ENCODE results near the gene LZTS3.
"Not testable (repeated sequence)": the region's sequence is repeated elsewhere in the genome, so short reads cannot be mapped to it uniquely, and the experiment has no call there.

DNA sequence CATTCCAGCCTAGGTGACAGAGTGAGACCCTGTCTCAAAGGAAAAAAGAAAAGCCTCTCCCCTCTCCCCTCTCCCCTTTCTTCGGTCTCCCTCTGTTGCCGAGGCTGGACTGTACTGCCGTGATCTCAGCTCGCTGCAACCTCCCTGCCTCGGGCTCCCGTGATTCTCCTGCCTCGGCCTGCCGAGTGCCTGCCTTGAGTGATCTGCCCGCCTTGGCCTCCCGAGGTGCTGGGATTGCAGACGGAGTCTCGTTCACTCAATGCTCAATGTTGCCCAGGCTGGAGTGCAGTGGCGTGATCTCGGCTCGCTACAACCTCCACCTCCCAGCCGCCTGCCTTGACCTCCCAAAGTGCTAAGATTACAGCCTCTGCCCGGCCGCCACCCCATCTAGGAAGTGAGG lies 49.2 kb downstream of the LZTS3 start:
- TF ChIP-seq EZH2phosphoT487 (IDR thresholded peaks at IDR 0.05; ENCODE audit: insufficient read depth, low read depth); EZH2 (IDR thresholded peaks at IDR 0.05; ENCODE audit: insufficient read depth, poor library complexity, severe bottlenecking): not testable (repeated sequence)

All from GM23248 (cell line).